Fibroblast of the aortic adventitia (primary cell): Measurements from ENCODE around the gene OR2J1. TPM values are rescaled to one million over a fixed set of nuclear protein-coding genes. Genes with fewer than 3 reads are reported as not detected.
A peak's percentile ranks its signal among the peaks of the same experiment; 100 is the strongest.

ENCODE experiments used
- DNase-seq: peaks from one replicate; pipeline ENCODE4 v3.0.0-alpha.2; 2010; ENCODE audit warnings: low read depth
- H3K4me3 ChIP-seq: 2 replicates; pipeline ENCODE4 v1.5.1; 2011; ENCODE audit warnings: low read depth, mild to moderate bottlenecking, control low read depth, low read length, moderate library complexity
- total RNA-seq: library from RNA; depleted of rRNA; stranded (reverse); fragments of >200 nt; gene quantifications from 2 replicates; pipeline ENCODE4 v1.2.3, GENCODE V29; 2012; ENCODE audit warnings: low replicate concordance
- TF ChIP-seq, protein P1 (sequence below): IDR thresholded peaks from 2 replicates; pipeline ENCODE4 v1.5.1; 2011; ENCODE audit warnings: mild to moderate bottlenecking, low read length, control low read depth, inconsistent platforms; ENCODE audit not compliant: insufficient read depth

The OR2J1 gene
- total RNA-seq, result not detected in 2 replicates

- DNase-seq, result no peak
- TF ChIP-seq, protein P1, sequence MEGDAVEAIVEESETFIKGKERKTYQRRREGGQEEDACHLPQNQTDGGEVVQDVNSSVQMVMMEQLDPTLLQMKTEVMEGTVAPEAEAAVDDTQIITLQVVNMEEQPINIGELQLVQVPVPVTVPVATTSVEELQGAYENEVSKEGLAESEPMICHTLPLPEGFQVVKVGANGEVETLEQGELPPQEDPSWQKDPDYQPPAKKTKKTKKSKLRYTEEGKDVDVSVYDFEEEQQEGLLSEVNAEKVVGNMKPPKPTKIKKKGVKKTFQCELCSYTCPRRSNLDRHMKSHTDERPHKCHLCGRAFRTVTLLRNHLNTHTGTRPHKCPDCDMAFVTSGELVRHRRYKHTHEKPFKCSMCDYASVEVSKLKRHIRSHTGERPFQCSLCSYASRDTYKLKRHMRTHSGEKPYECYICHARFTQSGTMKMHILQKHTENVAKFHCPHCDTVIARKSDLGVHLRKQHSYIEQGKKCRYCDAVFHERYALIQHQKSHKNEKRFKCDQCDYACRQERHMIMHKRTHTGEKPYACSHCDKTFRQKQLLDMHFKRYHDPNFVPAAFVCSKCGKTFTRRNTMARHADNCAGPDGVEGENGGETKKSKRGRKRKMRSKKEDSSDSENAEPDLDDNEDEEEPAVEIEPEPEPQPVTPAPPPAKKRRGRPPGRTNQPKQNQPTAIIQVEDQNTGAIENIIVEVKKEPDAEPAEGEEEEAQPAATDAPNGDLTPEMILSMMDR, result no peak
- H3K4me3 ChIP-seq, result no peak within 1 kb of the TSS
Observed at GRCh38 chr6:29099190-29099589, at the start of gene OR2J1. TSS of gene OR2J1 (plus strand) at chr6:29099490. CDS start at chr6:29100943, 1,453 bp downstream.

GRCh38 chr6:29051680-29052079 is 47.6 kb upstream of the OR2J1 start:
- no peak for DNase-seq
- H3K4me3 ChIP-seq, result no peak overlapping the region
- TF ChIP-seq, protein P1, result no peak

DNA sequence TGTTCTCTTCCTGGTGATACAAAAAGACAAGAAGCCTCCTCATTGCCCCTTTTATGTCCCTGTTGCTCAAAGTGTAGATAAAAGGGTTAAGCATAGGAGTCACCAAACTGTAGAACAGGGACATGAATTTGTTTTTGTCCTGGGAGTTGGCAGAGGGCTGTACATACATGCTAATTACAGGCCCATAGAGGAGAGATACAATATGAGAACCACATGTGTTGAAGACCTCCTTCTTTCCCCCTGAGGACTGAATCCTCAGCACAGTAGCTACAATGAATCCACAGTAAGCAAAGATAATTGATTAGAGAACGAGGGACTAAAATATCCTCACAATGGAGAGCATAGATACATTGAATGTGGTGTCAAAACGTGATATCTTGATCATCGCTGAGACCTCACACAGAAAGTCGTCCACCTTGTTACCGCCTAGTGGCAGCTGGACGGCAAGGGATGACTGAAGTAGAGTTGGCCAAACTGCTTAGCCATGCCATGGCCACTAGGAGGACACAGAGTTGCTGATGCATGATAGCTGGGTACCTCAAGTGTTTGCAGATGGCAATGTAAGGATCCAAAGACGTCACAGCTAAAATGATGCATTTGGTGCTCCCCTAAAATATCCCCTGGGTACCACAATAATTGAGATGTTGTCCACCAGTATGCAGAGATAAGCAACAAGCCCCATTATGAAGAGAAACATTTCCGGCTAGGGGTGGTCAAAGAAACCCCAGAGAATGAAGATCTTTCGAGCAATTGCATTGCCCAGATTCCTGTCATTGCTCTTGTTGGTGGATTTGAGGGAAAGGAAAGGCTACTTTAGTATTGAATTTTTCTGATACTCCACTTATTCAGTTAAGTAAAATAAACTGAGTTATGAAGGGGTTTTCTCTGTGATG is 27.2 kb upstream of the OR2J1 start:
- DNase-seq, result peak; percentile 1
- TF ChIP-seq, protein P1, result peak; percentile 39
- no peak overlapping the region for H3K4me3 ChIP-seq

GRCh38 chr6:29079203-29079602 is 20.1 kb upstream of the OR2J1 start:
- no peak for DNase-seq
- TF ChIP-seq, protein P1, result no peak
- H3K4me3 ChIP-seq, result no peak overlapping the region

DNA sequence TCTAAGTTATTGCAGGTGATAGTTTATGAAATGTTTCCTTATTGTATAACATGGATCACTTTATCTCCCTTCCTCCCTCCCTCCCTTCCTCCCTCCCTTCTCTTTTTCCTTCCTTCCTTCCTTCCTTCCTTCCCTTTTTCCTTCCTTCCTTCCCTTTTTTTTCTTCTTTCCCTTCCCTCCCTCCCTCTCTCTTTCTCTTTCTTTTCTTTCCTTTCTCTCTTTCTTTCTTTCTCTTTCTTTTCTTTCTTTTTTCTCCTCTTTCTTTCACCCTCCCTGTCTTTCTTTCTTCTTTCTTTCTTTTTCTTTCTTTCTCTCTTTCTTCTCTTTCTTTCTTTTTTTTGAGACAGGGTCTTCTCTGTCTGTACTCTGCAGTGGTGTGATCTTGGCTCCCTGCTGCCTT is 18.0 kb upstream of the OR2J1 start:
- TF ChIP-seq, protein P1, result no peak
- H3K4me3 ChIP-seq, result no peak overlapping the region
- DNase-seq, result no peak

GRCh38 chr6:29082457-29082856 is 16.8 kb upstream of the OR2J1 start:
- no peak overlapping the region for H3K4me3 ChIP-seq
- DNase-seq, result no peak
- TF ChIP-seq, protein P1, result no peak
